ENCODE results near the gene TMEM33.

The TMEM33 gene

GRCh38 chr4:41992967-41993857 is 58.0 kb downstream of the TMEM33 start:
- H3K4me3 ChIP-seq (ENCODE audit: low read depth, low read length) = no peak overlapping the region

DNA sequence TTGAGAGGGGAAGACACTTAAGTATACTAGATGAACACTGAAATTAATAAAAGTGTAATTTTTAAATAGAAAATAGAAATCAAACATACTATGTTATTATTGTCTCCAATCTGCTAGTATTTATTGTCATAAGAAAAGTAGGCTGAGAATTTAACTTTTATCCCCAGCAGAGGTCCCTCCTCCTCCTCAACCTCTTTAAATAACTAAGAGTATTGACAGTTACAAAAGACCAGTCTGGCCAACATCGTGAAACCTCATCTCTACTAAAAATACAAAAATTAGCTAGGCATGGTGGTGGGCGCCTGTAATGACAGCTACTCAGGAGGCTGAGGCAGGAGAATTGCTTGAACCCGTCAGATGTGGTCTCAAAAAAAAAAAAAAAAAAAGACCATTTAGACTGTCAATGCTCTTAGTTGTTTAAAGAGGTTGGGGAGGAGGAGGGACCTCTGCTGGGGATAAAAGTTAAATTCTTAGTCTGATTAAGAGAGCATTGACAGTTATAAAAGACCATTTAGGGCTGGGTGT is 59.3 kb downstream of the TMEM33 start:
- TF ChIP-seq CTCF (IDR thresholded peaks at IDR 0.05; ENCODE audit: low read depth, low read length) = no peak
- DNase-seq = no peak
- H3K36me3 ChIP-seq = peaks cover 5% of the 10 kb centered on the region
- H3K4me3 ChIP-seq (ENCODE audit: low read depth, low read length) = no peak overlapping the region
- no peak overlapping the region for H3K27ac ChIP-seq
- H3K9me3 ChIP-seq (ENCODE audit: severe bottlenecking) = no peaks in the 10 kb centered on the region
- no peaks in the 10 kb centered on the region for H3K27me3 ChIP-seq (ENCODE audit: insufficient read depth, low read depth, severe bottlenecking)

More at GRCh38 chr4:41992967-41993857, 58.0 kb downstream of the TMEM33 start:
- no peak for TF ChIP-seq CTCF (IDR thresholded peaks at IDR 0.05; ENCODE audit: low read depth, low read length)
- Histone ChIP-seq H3K27me3 (ENCODE audit: insufficient read depth, low read depth, severe bottlenecking) (no peaks in the 10 kb centered on the region), H3K36me3 (peaks cover 5% of the 10 kb centered on the region), H3K9me3 (ENCODE audit: severe bottlenecking) (no peaks in the 10 kb centered on the region), H3K27ac (no peak overlapping the region)
- no peak for DNase-seq

DNA sequence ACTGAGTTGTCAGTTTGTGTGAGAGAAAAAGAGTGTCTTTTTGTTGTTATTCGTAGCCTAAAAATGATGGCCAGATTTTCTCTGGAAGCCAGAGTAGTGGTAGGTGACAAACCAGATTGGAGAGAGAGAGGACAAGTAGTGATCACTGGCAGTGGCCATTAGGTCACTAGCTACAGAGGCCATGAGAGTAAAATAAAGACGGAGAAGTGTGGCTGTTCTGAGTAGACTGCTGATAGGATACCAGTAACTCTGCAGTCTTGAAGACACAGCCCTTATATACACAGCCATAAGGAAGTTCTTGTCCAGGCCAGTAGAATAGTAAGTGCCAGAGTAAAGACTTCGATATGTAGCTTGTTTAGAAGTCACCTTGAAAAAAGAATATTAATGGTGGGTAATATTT is 62.8 kb downstream of the TMEM33 start:
- Histone ChIP-seq H3K27ac (no peak overlapping the region), H3K4me3 (ENCODE audit: low read depth, low read length) (no peak overlapping the region), H3K36me3 (peaks cover 9% of the 10 kb centered on the region), H3K9me3 (ENCODE audit: severe bottlenecking) (no peaks in the 10 kb centered on the region), H3K27me3 (ENCODE audit: insufficient read depth, low read depth, severe bottlenecking) (no peaks in the 10 kb centered on the region)
- TF ChIP-seq CTCF (IDR thresholded peaks at IDR 0.05; ENCODE audit: low read depth, low read length) = no peak
- no peak for DNase-seq

DNA sequence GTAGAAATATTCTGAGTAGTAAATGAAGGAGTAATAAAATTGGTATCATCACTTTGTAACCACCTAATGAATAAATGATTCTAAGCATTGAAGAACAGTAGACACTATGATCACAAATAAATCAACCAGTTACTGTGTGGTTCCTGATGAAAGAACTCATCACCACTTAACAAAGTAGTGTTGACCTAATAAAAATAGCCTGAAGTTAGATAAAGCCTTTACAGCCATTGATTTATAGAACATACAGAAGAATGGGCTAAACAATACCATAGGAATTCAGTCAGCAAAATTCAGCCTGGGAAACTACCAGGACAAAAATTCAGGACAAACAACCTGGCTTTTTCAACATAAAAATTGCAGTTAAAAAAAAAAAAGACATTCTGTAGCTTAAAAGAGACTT is 64.1 kb downstream of the TMEM33 start:
- no peak overlapping the region for H3K4me3 ChIP-seq (ENCODE audit: low read depth, low read length)
- no peak for DNase-seq
- H3K27ac ChIP-seq = no peak overlapping the region
- no peaks in the 10 kb centered on the region for H3K27me3 ChIP-seq (ENCODE audit: insufficient read depth, low read depth, severe bottlenecking)
- peaks cover 19% of the 10 kb centered on the region for H3K36me3 ChIP-seq
- TF ChIP-seq CTCF (IDR thresholded peaks at IDR 0.05; ENCODE audit: low read depth, low read length) = no peak
- H3K9me3 ChIP-seq (ENCODE audit: severe bottlenecking) = no peaks in the 10 kb centered on the region

DNA sequence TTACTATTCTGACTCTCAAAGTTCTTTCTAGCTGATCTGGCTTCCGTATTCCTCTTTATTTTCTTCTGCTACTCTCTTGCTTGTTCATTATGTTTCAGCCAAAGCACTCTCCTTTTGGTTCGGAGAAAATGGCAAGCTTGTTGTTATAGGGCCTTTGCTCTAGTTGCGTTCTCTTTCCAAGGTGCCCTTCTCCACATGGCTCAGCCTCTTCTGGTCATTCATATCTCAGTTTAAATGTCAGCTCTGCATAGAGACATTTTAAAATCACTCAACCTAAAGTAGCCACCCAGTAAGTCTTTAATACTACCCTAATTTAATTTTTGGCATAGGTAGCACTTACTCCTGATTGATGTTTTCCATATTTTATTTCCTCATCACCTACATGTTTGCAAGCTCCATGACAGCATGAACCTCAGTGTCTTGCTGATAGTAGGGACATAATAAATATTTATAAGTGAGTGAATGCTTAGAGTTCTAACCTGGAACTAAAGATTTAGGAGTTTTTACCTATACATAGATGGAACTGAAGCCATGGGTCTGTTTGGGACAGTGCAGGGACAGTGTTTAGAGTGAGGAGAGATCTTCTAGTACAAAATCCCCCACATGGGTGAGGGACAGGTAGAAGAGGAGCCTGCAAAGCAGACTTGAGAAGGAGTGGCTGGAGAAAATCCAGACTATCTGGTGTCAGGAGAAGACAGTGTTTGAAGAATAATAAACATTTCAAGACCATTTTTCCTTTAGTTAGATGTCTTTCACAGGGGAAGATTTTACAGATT is 73.0 kb downstream of the TMEM33 start:
- no peaks in the 10 kb centered on the region for H3K27me3 ChIP-seq (ENCODE audit: insufficient read depth, low read depth, severe bottlenecking)
- H3K36me3 ChIP-seq = peaks cover 25% of the 10 kb centered on the region
- no peak overlapping the region for H3K4me3 ChIP-seq (ENCODE audit: low read depth, low read length)
- H3K9me3 ChIP-seq (ENCODE audit: severe bottlenecking) = no peaks in the 10 kb centered on the region
- no peak overlapping the region for H3K27ac ChIP-seq
- TF ChIP-seq CTCF (IDR thresholded peaks at IDR 0.05; ENCODE audit: low read depth, low read length) = no peak
- DNase-seq = no peak
